ENCODE measurements around the gene CCDC57. TPM values are rescaled to one million over a fixed set of nuclear protein-coding genes. Genes with fewer than 3 reads are reported as not detected.

The CCDC57 gene
- polyA plus RNA-seq, 1 donor (not counting 4 experiments of a cell fraction or from before 2014, with no cell fraction given): 19.2 TPM

DNA sequence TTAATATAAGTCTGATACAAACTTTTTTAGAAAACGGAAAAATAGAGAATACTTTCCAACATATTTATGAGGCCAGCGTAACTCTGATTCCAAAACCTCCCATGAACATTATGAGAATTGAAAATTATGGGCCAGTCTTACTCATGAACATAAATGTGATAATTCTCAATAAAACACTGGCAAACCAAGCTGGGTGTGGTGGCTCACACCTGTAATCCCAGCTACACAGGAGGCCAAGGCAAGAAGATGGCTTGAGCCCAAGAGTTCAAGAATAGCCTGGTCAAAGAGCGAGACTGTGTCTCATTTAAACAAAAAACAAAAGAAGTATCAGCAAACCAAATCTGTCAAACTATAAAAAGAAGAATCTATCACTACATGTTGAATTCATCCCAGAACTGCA, 47.8 kb downstream of the CCDC57 start:
- DNase-seq (ENCODE audit: low read depth, low spot score) (no peak), FAIRE-seq (no peak)
- Histone ChIP-seq H3K27ac (ENCODE audit: control insufficient read depth, insufficient read depth, low read length) (no peak overlapping the region), H3K4me1 (ENCODE audit: control insufficient read depth, extremely low read depth, insufficient read depth, low read length) (no peaks in the 10 kb centered on the region), H3K79me2 (ENCODE audit: control insufficient read depth, insufficient read depth, low read length) (no peaks in the 10 kb centered on the region), H4K20me1 (ENCODE audit: control insufficient read depth, extremely low read depth, insufficient read depth, low read length) (no peaks in the 10 kb centered on the region), H2AFZ (ENCODE audit: control insufficient read depth, low read length) (no peak overlapping the region), H3K9me3 (ENCODE audit: control insufficient read depth, low read depth, low read length) (no peaks in the 10 kb centered on the region), H3K27me3 (ENCODE audit: control insufficient read depth, extremely low read depth, insufficient read depth, low read length) (no peaks in the 10 kb centered on the region), H3K4me2 (ENCODE audit: control insufficient read depth, extremely low read depth, insufficient read depth, low read depth, low read length) (no peak overlapping the region), H3K9me1 (ENCODE audit: control insufficient read depth, extremely low read depth, insufficient read depth, low read length) (no peaks in the 10 kb centered on the region), H3K9ac (ENCODE audit: control insufficient read depth, extremely low read depth, insufficient read depth, low read length) (no peak overlapping the region), H3K4me3 (ENCODE audit: control insufficient read depth in 2 of 3, extremely low read depth in 1 of 3, insufficient read depth in 2 of 3, low read depth in 1 of 3, low read length in 3 of 3) (no peak overlapping the region), H3K36me3 (ENCODE audit: control insufficient read depth in 2 of 2, extremely low read depth in 1 of 2, insufficient read depth in 2 of 2, low read length in 2 of 2) (peaks cover 11 to 19% of the 10 kb centered on the region in 2 experiments)
- TF ChIP-seq EZH2 (IDR thresholded peaks at IDR 0.05; ENCODE audit: low read length): no peak
- TF ChIP-seq, protein P1, sequence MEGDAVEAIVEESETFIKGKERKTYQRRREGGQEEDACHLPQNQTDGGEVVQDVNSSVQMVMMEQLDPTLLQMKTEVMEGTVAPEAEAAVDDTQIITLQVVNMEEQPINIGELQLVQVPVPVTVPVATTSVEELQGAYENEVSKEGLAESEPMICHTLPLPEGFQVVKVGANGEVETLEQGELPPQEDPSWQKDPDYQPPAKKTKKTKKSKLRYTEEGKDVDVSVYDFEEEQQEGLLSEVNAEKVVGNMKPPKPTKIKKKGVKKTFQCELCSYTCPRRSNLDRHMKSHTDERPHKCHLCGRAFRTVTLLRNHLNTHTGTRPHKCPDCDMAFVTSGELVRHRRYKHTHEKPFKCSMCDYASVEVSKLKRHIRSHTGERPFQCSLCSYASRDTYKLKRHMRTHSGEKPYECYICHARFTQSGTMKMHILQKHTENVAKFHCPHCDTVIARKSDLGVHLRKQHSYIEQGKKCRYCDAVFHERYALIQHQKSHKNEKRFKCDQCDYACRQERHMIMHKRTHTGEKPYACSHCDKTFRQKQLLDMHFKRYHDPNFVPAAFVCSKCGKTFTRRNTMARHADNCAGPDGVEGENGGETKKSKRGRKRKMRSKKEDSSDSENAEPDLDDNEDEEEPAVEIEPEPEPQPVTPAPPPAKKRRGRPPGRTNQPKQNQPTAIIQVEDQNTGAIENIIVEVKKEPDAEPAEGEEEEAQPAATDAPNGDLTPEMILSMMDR (optimal IDR thresholded peaks at IDR 0.05 in 1 of 3, IDR thresholded peaks at IDR 0.05 in 1 of 3, conservative IDR thresholded peaks at IDR 0.05 in 1 of 3; ENCODE audit: extremely low read depth in 1 of 3, insufficient read depth in 2 of 3, low read length in 3 of 3): no peak
- dilution Hi-C loops (cut with MboI; ENCODE audit: extremely low pct_ligation_motif_present, low sequenced_read_pairs): no loop called here

DNA sequence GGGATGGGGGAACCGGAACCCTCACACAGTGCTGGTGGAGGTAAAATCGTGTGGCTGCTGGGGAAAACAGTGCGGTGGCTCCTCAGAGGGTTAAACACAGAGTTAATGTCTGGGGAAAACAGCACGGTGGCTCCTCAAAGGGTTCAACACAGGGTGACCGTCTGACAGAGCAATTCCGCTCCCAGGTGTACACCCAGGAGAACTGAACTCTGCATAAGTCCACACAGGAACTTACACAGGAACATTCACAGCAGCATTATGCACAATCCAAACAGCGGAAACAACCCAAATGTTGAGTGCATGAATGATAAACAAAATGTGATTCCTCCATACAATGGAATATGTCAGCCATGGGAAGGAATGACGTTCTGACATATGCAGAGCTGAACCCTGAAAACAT, 51.4 kb downstream of the CCDC57 start:
- H3K4me1 ChIP-seq (ENCODE audit: control insufficient read depth, extremely low read depth, insufficient read depth, low read length): no peaks in the 10 kb centered on the region
- peaks cover 15 to 22% of the 10 kb centered on the region in 2 experiments for H3K36me3 ChIP-seq (ENCODE audit: control insufficient read depth in 2 of 2, extremely low read depth in 1 of 2, insufficient read depth in 2 of 2, low read length in 2 of 2)
- no peak for FAIRE-seq

More for the DNA sequence above, 51.4 kb downstream of the CCDC57 start:
- Histone ChIP-seq H2AFZ (ENCODE audit: control insufficient read depth, low read length) (no peak overlapping the region), H3K4me3 (ENCODE audit: control insufficient read depth in 2 of 3, extremely low read depth in 1 of 3, insufficient read depth in 2 of 3, low read depth in 1 of 3, low read length in 3 of 3) (no peak overlapping the region), H4K20me1 (ENCODE audit: control insufficient read depth, extremely low read depth, insufficient read depth, low read length) (no peaks in the 10 kb centered on the region), H3K27ac (ENCODE audit: control insufficient read depth, insufficient read depth, low read length) (no peak overlapping the region), H3K79me2 (ENCODE audit: control insufficient read depth, insufficient read depth, low read length) (no peaks in the 10 kb centered on the region), H3K9me3 (ENCODE audit: control insufficient read depth, low read depth, low read length) (no peaks in the 10 kb centered on the region), H3K4me2 (ENCODE audit: control insufficient read depth, extremely low read depth, insufficient read depth, low read depth, low read length) (no peak overlapping the region), H3K27me3 (ENCODE audit: control insufficient read depth, extremely low read depth, insufficient read depth, low read length) (no peaks in the 10 kb centered on the region), H3K9me1 (ENCODE audit: control insufficient read depth, extremely low read depth, insufficient read depth, low read length) (no peaks in the 10 kb centered on the region), H3K9ac (ENCODE audit: control insufficient read depth, extremely low read depth, insufficient read depth, low read length) (no peak overlapping the region)
- dilution Hi-C loops (cut with MboI; ENCODE audit: extremely low pct_ligation_motif_present, low sequenced_read_pairs): no loop called here
- no peak for TF ChIP-seq EZH2 (IDR thresholded peaks at IDR 0.05; ENCODE audit: low read length)
- TF ChIP-seq, protein P1 (optimal IDR thresholded peaks at IDR 0.05 in 1 of 3, IDR thresholded peaks at IDR 0.05 in 1 of 3, conservative IDR thresholded peaks at IDR 0.05 in 1 of 3; ENCODE audit: extremely low read depth in 1 of 3, insufficient read depth in 2 of 3, low read length in 3 of 3): no peak
- no peak for DNase-seq (ENCODE audit: low read depth, low spot score)

All from keratinocyte (primary cell).